Activated CD8-positive, alpha-beta memory T cell treated with anti-CD3 and anti-CD28 coated beads, Interleukin-2, amount 50 U/mL, for 48 hours (primary cell): ENCODE data around the gene DNMT3A.

ENCODE experiments used
- DNase-seq: peaks from one replicate; pipeline ENCODE4 v3.0.0-alpha.2; 2020

The DNMT3A gene

DNA sequence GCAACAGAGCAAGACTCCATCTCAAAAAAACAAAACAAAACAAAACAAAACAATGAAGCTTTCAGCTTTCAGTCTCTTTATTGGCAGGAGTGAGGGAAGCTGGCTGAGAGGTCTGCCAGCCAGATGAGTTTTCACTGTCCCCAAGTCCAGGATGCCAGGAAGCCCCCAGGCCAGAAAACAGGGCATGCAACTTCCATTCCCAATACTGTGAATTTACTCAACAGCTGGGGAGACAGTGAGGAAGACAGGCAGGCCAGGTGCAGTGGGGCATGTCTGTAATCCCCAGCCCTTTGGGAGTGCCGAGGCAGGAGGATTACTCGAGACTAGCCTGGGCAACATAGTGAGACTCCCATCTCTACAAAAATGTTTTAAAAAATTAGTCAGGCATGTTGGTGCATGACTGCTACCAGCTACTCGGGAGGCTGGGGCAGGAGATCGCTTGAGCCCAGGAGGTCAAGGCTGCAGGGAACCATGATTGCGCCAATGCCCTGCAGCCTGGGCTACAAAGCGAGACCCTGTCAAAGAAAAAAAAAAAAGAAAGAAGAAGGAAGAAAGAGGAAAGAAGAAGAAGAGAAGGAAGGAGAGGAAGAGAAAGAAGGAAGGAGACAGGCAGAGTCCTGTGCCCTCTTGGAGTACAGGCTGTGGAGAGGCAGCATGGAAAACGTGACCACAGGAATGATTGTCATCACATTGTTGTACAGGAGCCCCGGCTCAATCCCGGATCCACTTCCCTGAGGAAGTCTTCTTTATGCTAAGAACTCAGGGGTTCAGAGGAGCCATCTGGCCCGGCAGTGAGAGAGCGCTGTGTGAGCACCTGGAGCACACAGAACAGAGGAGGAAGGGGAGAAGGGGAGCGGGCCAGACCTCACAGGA, 144.2 kb downstream of the DNMT3A start:
- no peak for DNase-seq

DNA sequence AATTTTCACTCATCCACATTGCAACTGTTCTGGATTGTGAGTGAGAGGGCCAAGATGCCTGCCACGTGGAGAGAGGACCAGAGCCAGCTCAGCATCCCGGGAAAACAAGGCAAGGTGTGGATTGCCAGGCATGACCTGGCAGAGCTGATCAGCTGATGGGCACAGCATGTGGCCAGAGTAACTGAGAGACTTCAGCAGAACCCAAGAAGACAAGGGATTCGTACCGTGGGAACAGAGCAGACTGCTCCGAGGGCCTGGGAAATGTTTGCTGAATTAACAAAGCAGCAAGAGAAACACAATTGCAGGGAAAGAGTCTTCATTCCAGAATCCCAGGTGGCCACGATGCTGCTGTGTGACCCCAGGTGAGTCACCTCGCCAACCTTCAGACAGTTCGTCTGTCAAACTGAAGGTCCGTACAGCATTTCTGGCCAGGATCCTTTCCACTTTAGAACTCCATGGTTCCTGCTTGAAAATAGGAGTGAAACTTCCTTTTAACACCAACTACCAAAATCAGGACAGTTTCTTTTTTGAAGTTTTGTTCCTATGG, 147.1 kb downstream of the DNMT3A start:
- DNase-seq = no peak

DNA sequence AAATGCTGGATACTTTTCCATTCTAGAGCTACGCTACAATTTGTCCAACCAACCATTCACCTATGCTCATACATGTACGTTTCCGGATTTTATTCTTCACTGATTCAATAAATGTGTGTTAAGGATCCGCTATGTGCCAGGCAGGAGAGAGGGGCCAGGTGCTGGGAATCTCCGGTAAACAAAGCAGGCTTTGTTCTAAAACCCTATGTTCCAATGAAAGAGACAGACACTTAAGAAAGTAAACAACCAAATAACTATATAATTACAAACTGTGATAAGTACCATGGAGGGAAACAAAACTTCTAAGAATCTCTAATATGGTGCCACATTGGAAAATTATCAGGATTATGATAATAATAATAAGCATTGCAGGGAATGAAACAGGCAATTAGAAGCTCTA, 151.2 kb downstream of the DNMT3A start:
- DNase-seq = no peak

DNA sequence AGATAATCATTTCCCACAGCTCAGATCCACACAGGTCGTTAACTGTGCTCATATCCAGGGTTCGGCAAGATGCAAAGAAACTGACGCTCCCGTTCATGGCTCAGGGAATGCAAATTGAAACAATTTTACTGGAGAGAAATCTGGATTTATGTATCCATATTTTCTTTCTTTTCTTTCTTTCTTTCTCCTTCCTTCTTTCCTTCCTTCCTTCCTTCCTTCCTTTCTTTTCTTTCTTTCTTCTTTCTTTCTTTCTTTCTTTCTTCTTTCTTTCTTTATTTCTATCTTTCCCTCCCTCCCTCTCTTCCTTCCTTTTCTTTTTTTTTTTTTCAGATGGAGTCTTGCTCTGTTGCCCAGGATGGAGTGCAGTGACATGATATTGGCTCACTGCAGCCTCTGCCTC, 153.3 kb downstream of the DNMT3A start:
- DNase-seq = no peak

DNA sequence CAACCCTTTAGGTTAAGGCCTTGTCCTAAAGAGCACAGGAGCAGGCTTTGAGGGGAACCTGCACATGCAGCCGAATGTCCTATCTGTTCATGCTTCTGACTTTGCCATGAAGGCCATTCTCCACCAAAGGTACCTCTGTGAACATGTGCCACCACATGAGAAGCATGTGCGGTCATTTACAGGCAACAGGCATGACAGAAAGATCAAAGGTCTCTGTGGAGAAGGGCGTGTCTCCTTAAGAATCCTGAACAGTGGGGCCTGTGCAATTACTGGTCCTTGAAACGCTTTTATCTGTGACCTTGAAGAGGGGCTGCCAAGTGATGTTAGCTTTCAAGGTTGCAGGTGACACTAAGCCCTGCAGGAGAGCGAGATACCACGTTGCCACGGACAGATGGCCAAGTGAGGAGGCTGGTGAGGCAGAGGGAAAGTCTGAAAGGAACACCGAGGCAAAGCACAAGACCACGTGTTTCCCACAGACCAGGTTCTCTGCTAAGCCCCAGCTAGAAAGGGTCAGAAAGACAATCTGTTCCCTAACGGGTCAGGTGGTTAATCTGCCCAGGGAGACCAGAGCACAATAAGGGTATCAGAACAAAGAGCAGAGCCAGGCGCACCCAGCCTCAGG, 153.9 kb downstream of the DNMT3A start:
- DNase-seq = no peak

DNA sequence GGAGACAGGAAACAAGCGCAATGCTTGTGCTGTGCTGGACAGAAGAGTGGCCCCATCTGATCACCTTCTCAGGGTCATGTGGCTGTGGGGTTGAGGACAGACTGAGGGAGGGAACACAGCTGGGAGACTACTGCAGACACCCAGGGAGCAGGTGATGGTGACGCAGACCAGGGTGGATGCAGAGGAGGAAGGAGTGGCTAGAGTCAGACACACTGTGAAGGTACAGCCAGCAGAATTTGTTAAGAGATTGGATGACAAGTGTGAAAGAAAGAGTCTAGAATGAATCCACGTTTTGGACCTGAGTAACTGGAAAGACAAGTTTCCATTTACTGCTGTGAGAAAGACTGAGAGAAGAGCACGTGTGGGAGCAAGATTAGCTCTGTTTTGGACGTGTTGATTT, 157.5 kb downstream of the DNMT3A start:
- no peak for DNase-seq

DNA sequence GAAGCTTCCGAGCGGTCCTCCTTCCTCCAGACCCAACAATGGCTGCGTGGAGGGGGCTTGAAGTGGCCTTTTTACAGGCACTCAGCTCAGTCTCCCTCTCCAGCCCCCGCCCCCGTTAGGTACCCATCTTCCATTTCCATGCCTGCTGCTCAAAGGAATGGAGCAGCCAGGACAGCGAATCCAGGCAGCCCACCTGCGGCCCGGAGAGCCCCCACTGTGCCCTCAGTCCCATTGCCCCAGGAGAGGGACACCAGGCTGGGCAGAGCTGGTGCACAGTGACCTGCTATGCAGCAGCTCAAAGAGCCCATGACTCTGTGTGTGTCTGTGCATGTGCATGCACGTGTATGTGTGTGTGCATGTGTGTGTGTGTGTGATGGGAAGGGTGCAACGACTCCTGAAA, 162.7 kb downstream of the DNMT3A start:
- no peak for DNase-seq
